ENCODE results near the gene TDRD9. TPM values are rescaled to one million over a fixed set of nuclear protein-coding genes. Genes with fewer than 3 reads are reported as not detected.

Gene TDRD9
- total RNA-seq, 6 donors from 2014 or later: 3.1 to 7.9 (median 5.1) TPM

DNA sequence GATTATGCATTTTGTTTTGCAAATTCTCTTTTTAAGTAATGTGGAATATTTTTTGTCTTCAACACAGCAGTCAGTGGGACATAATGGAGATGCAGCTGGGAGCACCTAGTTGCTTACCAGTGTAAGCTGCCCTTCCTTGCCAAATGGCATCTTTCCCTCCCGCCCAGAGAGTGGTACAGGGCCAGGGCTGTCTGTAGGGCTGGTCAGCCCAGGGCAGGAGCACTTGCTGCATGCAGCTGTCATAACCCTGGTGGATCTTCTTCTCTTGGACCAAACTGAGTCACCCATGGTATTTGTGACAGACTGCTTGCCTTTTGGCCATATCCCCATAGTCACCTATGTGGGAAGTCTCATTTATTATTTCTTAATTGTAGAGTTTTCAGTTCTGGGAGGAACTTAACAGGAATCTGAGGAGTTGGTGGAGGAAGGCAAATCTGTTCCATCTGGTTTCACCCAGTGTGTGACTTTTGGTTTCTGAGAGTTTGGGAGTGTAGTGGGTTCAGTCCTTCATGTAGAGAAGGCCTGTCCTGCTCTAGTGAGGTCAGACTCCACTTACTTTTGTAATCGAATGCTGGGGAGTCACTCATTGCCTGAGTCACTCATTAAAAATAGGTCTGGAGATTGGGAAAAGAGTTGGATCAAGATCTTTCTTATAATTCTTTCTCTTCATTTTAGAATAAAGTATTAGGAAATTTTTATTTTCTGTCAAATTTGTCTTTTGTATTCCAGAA is 95.2 kb downstream of the TDRD9 start:
- Histone ChIP-seq H3K36me3 (no peaks in the 10 kb centered on the region), H3K27me3 (no peaks in the 10 kb centered on the region), H3K4me1 (no peaks in the 10 kb centered on the region), H3K9me3 (no peaks in the 10 kb centered on the region), H3K27ac (no peak overlapping the region), H3K4me3 (no peak overlapping the region)
- ATAC-seq (ENCODE audit: low FRiP score in 2 of 2): no peak
- WGBS, 2 donors: 77 to 80% methylated on average over 2 of the region's 2 CpGs
- TF ChIP-seq POLR2A (IDR thresholded peaks at IDR 0.05): no peak
- no peak for DNase-seq

DNA sequence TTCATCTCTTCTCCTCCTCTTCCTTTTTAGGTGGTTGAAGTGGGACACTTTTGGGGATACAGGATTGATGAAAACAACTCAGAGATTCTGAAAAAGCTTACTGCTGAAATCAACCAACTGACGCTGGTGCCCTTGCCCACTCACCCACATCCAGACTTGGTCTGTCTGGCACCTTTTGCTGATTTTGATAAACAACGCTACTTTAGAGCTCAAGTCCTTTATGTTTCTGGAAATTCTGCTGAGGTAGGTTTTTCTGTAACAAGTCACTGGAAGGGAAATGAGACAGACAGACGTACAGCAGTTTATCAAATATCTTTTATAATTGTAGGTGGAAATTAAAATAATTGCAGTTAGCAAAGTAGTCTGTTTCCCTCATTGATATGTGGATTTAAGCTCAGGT is 97.3 kb downstream of the TDRD9 start:
- no peak overlapping the region for H3K27ac ChIP-seq
- H3K36me3 ChIP-seq: no peaks in the 10 kb centered on the region

DNA sequence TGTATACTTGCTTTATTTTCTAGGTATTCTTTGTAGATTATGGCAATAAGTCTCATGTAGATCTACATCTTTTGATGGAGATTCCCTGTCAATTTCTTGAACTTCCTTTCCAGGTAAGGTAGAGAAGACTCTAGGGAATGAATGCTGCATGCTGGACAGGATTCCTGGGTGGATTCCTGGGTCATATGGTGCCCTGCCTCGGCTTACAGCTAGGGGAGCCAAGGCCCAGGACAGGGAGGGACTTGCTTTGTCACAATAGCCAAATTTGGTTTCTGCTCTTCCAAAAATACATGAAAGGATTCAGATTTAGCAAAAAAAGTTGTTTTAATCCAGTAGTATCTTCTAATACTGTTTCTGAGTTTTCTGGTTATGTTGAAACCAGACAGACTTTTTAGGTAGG is 97.8 kb downstream of the TDRD9 start:
- H3K4me3 ChIP-seq: no peak overlapping the region
- no peaks in the 10 kb centered on the region for H3K9me3 ChIP-seq
- H3K4me1 ChIP-seq: no peaks in the 10 kb centered on the region
- WGBS, 2 donors: 54 to 81% methylated on average over 1 of the region's 1 CpG
- no peaks in the 10 kb centered on the region for H3K27me3 ChIP-seq
- no peak overlapping the region for H3K27ac ChIP-seq
- TF ChIP-seq POLR2AphosphoS5 (IDR thresholded peaks at IDR 0.05) (no peak), POLR2A (IDR thresholded peaks at IDR 0.05) (no peak), EP300 (IDR thresholded peaks at IDR 0.05) (no peak)
- TF ChIP-seq, protein P1, sequence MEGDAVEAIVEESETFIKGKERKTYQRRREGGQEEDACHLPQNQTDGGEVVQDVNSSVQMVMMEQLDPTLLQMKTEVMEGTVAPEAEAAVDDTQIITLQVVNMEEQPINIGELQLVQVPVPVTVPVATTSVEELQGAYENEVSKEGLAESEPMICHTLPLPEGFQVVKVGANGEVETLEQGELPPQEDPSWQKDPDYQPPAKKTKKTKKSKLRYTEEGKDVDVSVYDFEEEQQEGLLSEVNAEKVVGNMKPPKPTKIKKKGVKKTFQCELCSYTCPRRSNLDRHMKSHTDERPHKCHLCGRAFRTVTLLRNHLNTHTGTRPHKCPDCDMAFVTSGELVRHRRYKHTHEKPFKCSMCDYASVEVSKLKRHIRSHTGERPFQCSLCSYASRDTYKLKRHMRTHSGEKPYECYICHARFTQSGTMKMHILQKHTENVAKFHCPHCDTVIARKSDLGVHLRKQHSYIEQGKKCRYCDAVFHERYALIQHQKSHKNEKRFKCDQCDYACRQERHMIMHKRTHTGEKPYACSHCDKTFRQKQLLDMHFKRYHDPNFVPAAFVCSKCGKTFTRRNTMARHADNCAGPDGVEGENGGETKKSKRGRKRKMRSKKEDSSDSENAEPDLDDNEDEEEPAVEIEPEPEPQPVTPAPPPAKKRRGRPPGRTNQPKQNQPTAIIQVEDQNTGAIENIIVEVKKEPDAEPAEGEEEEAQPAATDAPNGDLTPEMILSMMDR (IDR thresholded peaks at IDR 0.05): no peak
- H3K36me3 ChIP-seq: no peaks in the 10 kb centered on the region
- ATAC-seq (ENCODE audit: low FRiP score in 2 of 2) (no peak), DNase-seq (no peak)

More for the DNA sequence above, 97.3 kb downstream of the TDRD9 start:
- no peak for TF ChIP-seq EP300 (IDR thresholded peaks at IDR 0.05)
- no peak for TF ChIP-seq POLR2A (IDR thresholded peaks at IDR 0.05)
- TF ChIP-seq, protein P1 (IDR thresholded peaks at IDR 0.05): no peak
- no peak for TF ChIP-seq POLR2AphosphoS5 (IDR thresholded peaks at IDR 0.05)
- H3K9me3 ChIP-seq: no peaks in the 10 kb centered on the region
- no peaks in the 10 kb centered on the region for H3K27me3 ChIP-seq
- ATAC-seq (ENCODE audit: low FRiP score in 2 of 2): no peak
- DNase-seq: no peak
- H3K4me1 ChIP-seq: no peaks in the 10 kb centered on the region
- 75 to 81% methylated on average over 3 of the region's 3 CpGs for WGBS, 2 donors
- no peak overlapping the region for H3K4me3 ChIP-seq

DNA sequence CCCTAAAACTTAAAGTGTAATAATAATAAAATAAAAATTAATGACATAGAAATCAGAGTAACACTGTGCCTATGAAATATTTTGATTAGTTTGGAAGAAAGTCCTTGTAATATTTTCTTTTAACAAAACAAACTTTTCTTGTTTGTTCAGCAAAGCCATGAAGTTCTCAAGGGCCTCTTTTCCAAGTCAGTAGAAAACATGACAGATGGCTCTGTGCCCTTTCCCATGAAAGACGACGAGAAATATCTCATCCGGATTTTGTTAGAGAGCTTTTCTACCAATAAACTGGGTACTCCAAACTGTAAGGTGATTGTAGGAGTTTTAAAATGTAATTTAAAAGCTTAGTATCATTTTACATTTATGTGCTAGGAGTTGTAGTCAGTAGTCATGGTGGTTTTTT is 102.7 kb downstream of the TDRD9 start:
- H3K9me3 ChIP-seq: no peaks in the 10 kb centered on the region
- no peaks in the 10 kb centered on the region for H3K27me3 ChIP-seq
- H3K27ac ChIP-seq: no peak overlapping the region
- H3K36me3 ChIP-seq: no peaks in the 10 kb centered on the region
- H3K4me1 ChIP-seq: no peaks in the 10 kb centered on the region
- no peak for DNase-seq
- no peak for ATAC-seq (ENCODE audit: low FRiP score in 2 of 2)
- TF ChIP-seq EP300 (IDR thresholded peaks at IDR 0.05): no peak
- no peak for TF ChIP-seq POLR2AphosphoS5 (IDR thresholded peaks at IDR 0.05)
- TF ChIP-seq POLR2A (IDR thresholded peaks at IDR 0.05): no peak
- TF ChIP-seq, protein P1 (IDR thresholded peaks at IDR 0.05): no peak
- 57 to 82% methylated on average over 3 of the region's 3 CpGs for WGBS, 2 donors
- no peak overlapping the region for H3K4me3 ChIP-seq

DNA sequence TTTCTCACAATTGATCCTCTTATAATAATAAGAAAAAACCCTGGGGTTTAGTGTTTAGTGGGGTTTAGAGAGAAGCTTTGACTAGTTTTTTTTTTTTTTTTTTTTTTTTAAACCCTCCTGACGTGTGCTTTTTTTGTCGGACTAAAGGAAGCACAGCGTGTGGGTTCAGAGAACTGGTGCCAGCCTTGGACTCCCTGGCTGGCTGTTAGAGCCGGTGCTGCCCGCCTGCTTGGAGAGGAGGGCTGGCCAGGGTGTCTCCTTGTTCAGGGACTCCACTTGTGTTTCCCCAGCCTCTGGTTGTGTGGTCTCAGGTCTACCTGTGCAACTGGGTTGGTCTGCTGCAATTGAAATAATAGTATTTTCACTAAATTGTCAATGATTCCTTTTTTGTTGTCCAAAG is 103.1 kb downstream of the TDRD9 start:
- no peak overlapping the region for H3K27ac ChIP-seq

More for the DNA sequence above, 103.1 kb downstream of the TDRD9 start:
- no peaks in the 10 kb centered on the region for H3K9me3 ChIP-seq
- no peaks in the 10 kb centered on the region for H3K4me1 ChIP-seq
- TF ChIP-seq POLR2AphosphoS5 (IDR thresholded peaks at IDR 0.05) (no peak), POLR2A (IDR thresholded peaks at IDR 0.05) (no peak), EP300 (IDR thresholded peaks at IDR 0.05) (no peak)
- TF ChIP-seq, protein P1 (IDR thresholded peaks at IDR 0.05): no peak
- H3K27me3 ChIP-seq: no peaks in the 10 kb centered on the region
- 36 to 57% methylated on average over 5 of the region's 5 CpGs for WGBS, 2 donors
- peak in 1 of 2 donors; percentile 50 for DNase-seq
- no peaks in the 10 kb centered on the region for H3K36me3 ChIP-seq
- H3K4me3 ChIP-seq: no peak overlapping the region
- ATAC-seq (ENCODE audit: low FRiP score in 2 of 2): peak in 1 of 2 donors; percentile 43
